Skeletal muscle tissue (tissue), 5 donors: ENCODE measurements around the gene TTLL13. TPM values are rescaled to one million over a fixed set of nuclear protein-coding genes. Genes with fewer than 3 reads are reported as not detected.

Source experiments
- H3K27ac ChIP-seq: one replicate; pipeline ENCODE4 v1.7.0; 2013; ENCODE audit warnings: mild to moderate bottlenecking, low read depth, low read length, inconsistent platforms
- H3K27me3 ChIP-seq, 3 donors: one replicate each; pipeline ENCODE4 v1.7.0; 2013; ENCODE audit warnings: low read length in 3 of 3; ENCODE audit not compliant: control insufficient read depth in 3 of 3, insufficient read depth in 3 of 3
- H3K36me3 ChIP-seq, 3 donors: one replicate each; pipeline ENCODE4 v1.7.0; 2013; ENCODE audit warnings: low read length in 3 of 3; ENCODE audit not compliant: control insufficient read depth in 3 of 3, insufficient read depth in 3 of 3
- H3K4me1 ChIP-seq, 3 donors: one replicate each; pipeline ENCODE4 v1.7.0; 2013; ENCODE audit warnings: low read length in 3 of 3, mild to moderate bottlenecking in 3 of 3; ENCODE audit not compliant: control insufficient read depth in 3 of 3, insufficient read depth in 3 of 3
- H3K4me3 ChIP-seq, 3 donors: one replicate each; pipeline ENCODE4 v1.7.0; 2013; ENCODE audit warnings: low read length in 3 of 3
- H3K9ac ChIP-seq, 3 donors: one replicate each; pipeline ENCODE4 v1.7.0; 2013; ENCODE audit warnings: low read length in 3 of 3, mild to moderate bottlenecking in 3 of 3, moderate library complexity in 2 of 3, low read depth in 1 of 3
- H3K9me3 ChIP-seq, 3 donors: one replicate each; pipeline ENCODE4 v1.7.0; 2013; ENCODE audit warnings: low read length in 3 of 3; ENCODE audit not compliant: control insufficient read depth in 3 of 3
- small RNA-seq: library from RNA; depleted of rRNA; stranded (forward); fragments of <200 nt; gene quantifications from one replicate; pipeline ENCODE3, GENCODE V24; 2014
- total RNA-seq: library from RNA; depleted of rRNA; stranded (reverse); fragments of >200 nt; gene quantifications from one replicate; pipeline ENCODE4 v1.2.3, GENCODE V29; 2014
- donor health status: Osteomylitis.

Gene TTLL13
- total RNA-seq, 1 donor from 2014 or later, result not detected

DNA sequence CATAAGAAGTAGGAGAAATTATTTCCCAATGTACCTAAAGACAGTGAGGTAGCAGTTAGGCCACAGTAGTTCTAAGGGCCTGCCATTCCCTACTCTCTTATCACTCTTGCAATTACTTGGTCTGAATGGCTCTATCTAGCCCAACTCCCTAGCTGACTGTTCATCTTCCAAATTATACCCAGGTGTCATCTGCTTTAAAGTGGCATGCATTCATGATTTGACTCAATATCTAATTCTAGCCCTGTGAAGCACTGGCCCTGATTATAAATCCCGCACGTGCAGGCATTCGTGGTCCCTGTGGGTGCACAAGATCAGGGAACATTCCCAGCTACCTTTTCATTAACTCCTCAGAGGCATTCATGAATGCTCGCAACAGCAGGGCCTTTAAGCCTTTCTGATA is 59.7 kb downstream of the TTLL13 start:
- Histone ChIP-seq H3K27me3 (no peaks in the 10 kb centered on the region), H3K4me3 (no peak overlapping the region), H3K9ac (no peak overlapping the region), H3K27ac (no peak overlapping the region), H3K4me1 (peaks cover 2 to 5% (median 4%) of the 10 kb centered on the region in 3 donors), H3K36me3 (no peaks in the 10 kb centered on the region), H3K9me3 (no peaks in the 10 kb centered on the region)

Small RNA genes within 50 kb of the gene (small RNA-seq; reads per million reads assigned to genes)
- gene AC091167.3 (not detected), gene RN7SL736P (not detected)

Other genes with a start within 250 kb of the TTLL13 start
- 3.7 TPM for gene ZNF710, start 248.2 kb upstream of the TTLL13 start, total RNA-seq
- gene IDH2, start 147.1 kb upstream of the TTLL13 start, total RNA-seq, result 185 TPM
- 7.8 TPM for gene SEMA4B, start 48.2 kb upstream of the TTLL13 start, total RNA-seq
- gene CIB1, start 15.6 kb upstream of the TTLL13 start, total RNA-seq, result 7.8 TPM
- gene GDPGP1, start 15.3 kb upstream of the TTLL13 start, total RNA-seq, result 3.1 TPM
- 67.3 TPM for gene NGRN, start 16.1 kb downstream of the TTLL13 start, total RNA-seq
- 2.1 TPM for gene ZNF774, start 102.7 kb downstream of the TTLL13 start, total RNA-seq
- 104 TPM for gene IQGAP1, start 138.7 kb downstream of the TTLL13 start, total RNA-seq